ENCODE results near the gene CDCA4.
A peak's percentile ranks its signal among the peaks of the same experiment; 100 is the strongest.

Gene CDCA4

GRCh38 chr14:105011312-105011990, 9.4 kb downstream of the CDCA4 start:
- no peak for DNase-seq

GRCh38 chr14:105010891-105011291, 10.0 kb downstream of the CDCA4 start:
- no peak for DNase-seq

GRCh38 chr14:105010106-105010505, 10.8 kb downstream of the CDCA4 start:
- no peak for DNase-seq

GRCh38 chr14:105007593-105008264, 13.2 kb downstream of the CDCA4 start:
- DNase-seq, result no peak

- DNase-seq, result no peak
Observed at GRCh38 chr14:105006831-105007592, 13.9 kb downstream of the CDCA4 start.

- DNase-seq, result no peak
Observed at GRCh38 chr14:105005929-105006830, 14.7 kb downstream of the CDCA4 start.

- DNase-seq, result no peak
Observed at GRCh38 chr14:105005329-105005928, 15.5 kb downstream of the CDCA4 start.

- no peak for DNase-seq
Observed at GRCh38 chr14:104999361-104999760, 21.5 kb downstream of the CDCA4 start.

GRCh38 chr14:104998801-104999200, 22.1 kb downstream of the CDCA4 start:
- no peak for DNase-seq

GRCh38 chr14:104996483-104996882, 24.4 kb downstream of the CDCA4 start:
- no peak for DNase-seq

GRCh38 chr14:104996032-104996431, 24.9 kb downstream of the CDCA4 start:
- DNase-seq, result no peak

GRCh38 chr14:104994978-104995377, 25.9 kb downstream of the CDCA4 start:
- DNase-seq, result no peak

- no peak for DNase-seq
Observed at GRCh38 chr14:104993808-104994591, 26.9 kb downstream of the CDCA4 start.

GRCh38 chr14:104993306-104993705, 27.6 kb downstream of the CDCA4 start:
- no peak for DNase-seq

GRCh38 chr14:104992501-104992900, 28.4 kb downstream of the CDCA4 start:
- no peak for DNase-seq

- no peak for DNase-seq
Observed at GRCh38 chr14:104991896-104992230, 29.0 kb downstream of the CDCA4 start.

GRCh38 chr14:104989951-104990303, 31.0 kb downstream of the CDCA4 start:
- DNase-seq, result no peak

- no peak for DNase-seq
Observed at GRCh38 chr14:104989236-104989950, 31.5 kb downstream of the CDCA4 start.

- no peak for DNase-seq
Observed at GRCh38 chr14:104986487-104987164, 34.3 kb downstream of the CDCA4 start.

- peak; percentile 87 for DNase-seq
Observed at GRCh38 chr14:104985675-104986486, 35.0 kb downstream of the CDCA4 start, which contains the start of gene CLBA1. Gene CLBA1 (plus strand): TSS chr14:104985788. CDS start chr14:104986432, 644 bp downstream.
